Vagina (tissue), 2 donors: ENCODE measurements around the gene SPATA25.

Experiments
- CTCF ChIP-seq, 3 experiments: fragments of 450-650 bp in 2 of 3; fragments of 200-600 bp in 1 of 3; sonication (generic) in 1 of 3; IDR thresholded peaks; one replicate each; pipeline ENCODE4 v1.5.1; 2017 to 2019; ENCODE audit warnings: antibody characterized with exemption in 3 of 3, mild to moderate bottlenecking in 2 of 3, moderate library complexity in 2 of 3
- POLR2A ChIP-seq, 2 donors: fragments of 450-650 bp; IDR thresholded peaks; one replicate each; pipeline ENCODE4 v1.6.1; 2017; ENCODE audit warnings: antibody characterized with exemption in 2 of 2, mild to moderate bottlenecking in 2 of 2, moderate library complexity in 2 of 2

GRCh38 chr20:45887346-45887715, at the start of gene SPATA25:
- TF ChIP-seq POLR2A (IDR thresholded peaks at IDR 0.05) (no peak), CTCF (IDR thresholded peaks at IDR 0.05) (no peak)
